Measurements from ENCODE around the gene ESYT1.

ESYT1 gene

GRCh38 chr12:56188131-56188777 is 60.2 kb downstream of the ESYT1 start:
- no peak for DNase-seq (ENCODE audit: low read depth)

- no peak for DNase-seq (ENCODE audit: low read depth)
Observed at GRCh38 chr12:56188778-56189098, 60.7 kb downstream of the ESYT1 start.

GRCh38 chr12:56189099-56189917 is 61.2 kb downstream of the ESYT1 start, which contains the start of gene SMARCC2:
SMARCC2 (minus strand) TSS chr12:56189483; CDS start chr12:56189461, 22 bp downstream.
- peak; percentile 77 for DNase-seq (ENCODE audit: low read depth)

- DNase-seq (ENCODE audit: low read depth) = peak; percentile 68
Observed at GRCh38 chr12:56189918-56190694, 62.0 kb downstream of the ESYT1 start.

GRCh38 chr12:56190695-56191155 is 62.7 kb downstream of the ESYT1 start:
- DNase-seq (ENCODE audit: low read depth) = no peak

- no peak for DNase-seq (ENCODE audit: low read depth)
Observed at GRCh38 chr12:56192582-56192981, 64.5 kb downstream of the ESYT1 start.

- peak; percentile 69 for DNase-seq (ENCODE audit: low read depth)
Observed at GRCh38 chr12:56193025-56193578, 65.0 kb downstream of the ESYT1 start.
